HG02938 (cell line): Measurements from ENCODE around the gene TSR1.
A peak's percentile ranks its signal among the peaks of the same experiment; 100 is the strongest.
"Not testable (repeated sequence)": the region's sequence is repeated elsewhere in the genome, so short reads cannot be mapped to it uniquely, and the experiment has no call there.

Source experiments
- ATAC-seq: cut with Tn5 transposase; IDR thresholded peaks from one replicate; pipeline ENCODE4 v1.9.1; 2021; ENCODE audit warnings: mild to moderate bottlenecking, moderate library complexity; ENCODE audit not compliant: unreplicated experiment

Gene TSR1

GRCh38 chr17:2338315-2338657 is 2.0 kb upstream of the TSR1 start:
- no peak for ATAC-seq

GRCh38 chr17:2337544-2338314 is 1.5 kb upstream of the TSR1 start:
- ATAC-seq: no peak

GRCh38 chr17:2336852-2337543 is 741 bp upstream of the TSR1 start, which contains the start of gene SGSM2:
SGSM2 (plus strand) TSS chr17:2337501; CDS start chr17:2337689, 188 bp downstream.
- ATAC-seq: peak; percentile 20

GRCh38 chr17:2335726-2336214 is 487 bp downstream of the TSR1 start:
- no peak for ATAC-seq

- ATAC-seq: no peak
Observed at GRCh38 chr17:2331303-2331702, 5.0 kb downstream of the TSR1 start.

GRCh38 chr17:2323629-2324314 is 12.5 kb downstream of the TSR1 start:
- ATAC-seq: no peak

GRCh38 chr17:2321399-2321798 is 14.9 kb downstream of the TSR1 start:
- ATAC-seq: no peak

- no peak for ATAC-seq
Observed at GRCh38 chr17:2319051-2319450, 17.2 kb downstream of the TSR1 start.

GRCh38 chr17:2317796-2318195 is 18.5 kb downstream of the TSR1 start:
- no peak for ATAC-seq

- ATAC-seq: not testable (repeated sequence)
Observed at GRCh38 chr17:2316916-2317205, 19.4 kb downstream of the TSR1 start.

GRCh38 chr17:2312736-2313135 is 23.5 kb downstream of the TSR1 start:
- ATAC-seq: no peak

GRCh38 chr17:2309338-2310154 is 26.7 kb downstream of the TSR1 start:
- no peak for ATAC-seq

GRCh38 chr17:2304931-2305330 is 31.3 kb downstream of the TSR1 start:
- ATAC-seq: no peak

GRCh38 chr17:2303204-2304188 is 32.8 kb downstream of the TSR1 start, which contains the start of the genes SMG6 and SRR:
SMG6 (minus strand) TSS chr17:2303785; CDS start chr17:2303720, 65 bp downstream.
SRR (plus strand) TSS chr17:2303950; CDS start chr17:2315561, 11,611 bp downstream.
- ATAC-seq: peak; percentile 79

- ATAC-seq: no peak
Observed at GRCh38 chr17:2302778-2303203, 33.5 kb downstream of the TSR1 start.

GRCh38 chr17:2299756-2300155 is 36.5 kb downstream of the TSR1 start:
- no peak for ATAC-seq

GRCh38 chr17:2299136-2299535 is 37.1 kb downstream of the TSR1 start:
- no peak for ATAC-seq

- ATAC-seq: no peak
Observed at GRCh38 chr17:2297023-2297422, 39.2 kb downstream of the TSR1 start.

- no peak for ATAC-seq
Observed at GRCh38 chr17:2295575-2295974, 40.7 kb downstream of the TSR1 start.

- no peak for ATAC-seq
Observed at GRCh38 chr17:2292100-2292499, 44.2 kb downstream of the TSR1 start.
